HG03432 (cell line): ENCODE measurements around the gene SNX21.
"Not testable (repeated sequence)": the region's sequence is repeated elsewhere in the genome, so short reads cannot be mapped to it uniquely, and the experiment has no call there.

Experiments used
- ATAC-seq: cut with Tn5 transposase; IDR thresholded peaks from one replicate; pipeline ENCODE4 v1.9.1; 2021; ENCODE audit warnings: mild to moderate bottlenecking, moderate library complexity; ENCODE audit not compliant: unreplicated experiment

Gene SNX21

GRCh38 chr20:45848969-45849582 lies 15.5 kb downstream of the SNX21 start:
- ATAC-seq: no peak

- ATAC-seq: no peak
These were observed 16.6 kb downstream of the SNX21 start for GRCh38 chr20:45850238-45850637.

GRCh38 chr20:45850926-45851325 lies 17.3 kb downstream of the SNX21 start:
- no peak for ATAC-seq

- no peak for ATAC-seq
These were observed 17.9 kb downstream of the SNX21 start for GRCh38 chr20:45851501-45851900.

- no peak for ATAC-seq
These were observed 18.7 kb downstream of the SNX21 start for GRCh38 chr20:45852326-45852725.

GRCh38 chr20:45853484-45853883 lies 19.9 kb downstream of the SNX21 start:
- ATAC-seq: no peak

- peak; percentile 91 for ATAC-seq
These were observed 23.7 kb downstream of the SNX21 start, which contains the start of the genes ACOT8 and ZSWIM3 for GRCh38 chr20:45857114-45857881. ACOT8 (minus strand) TSS chr20:45857392; CDS start chr20:45857315, 77 bp downstream. ZSWIM3 (plus strand) TSS chr20:45857614; CDS start chr20:45857826, 212 bp downstream.

GRCh38 chr20:45857882-45858216 lies 24.2 kb downstream of the SNX21 start:
- ATAC-seq: peak; percentile 28

- ATAC-seq: no peak
These were observed 26.3 kb downstream of the SNX21 start for GRCh38 chr20:45859916-45860315.

GRCh38 chr20:45860560-45861220 lies 27.1 kb downstream of the SNX21 start:
- no peak for ATAC-seq

- no peak for ATAC-seq
These were observed 27.8 kb downstream of the SNX21 start for GRCh38 chr20:45861221-45862075.

- no peak for ATAC-seq
These were observed 30.2 kb downstream of the SNX21 start for GRCh38 chr20:45863543-45864470.

GRCh38 chr20:45866454-45866853 lies 32.9 kb downstream of the SNX21 start:
- no peak for ATAC-seq

- no peak for ATAC-seq
These were observed 33.7 kb downstream of the SNX21 start for GRCh38 chr20:45867136-45867818.

GRCh38 chr20:45867819-45868176 lies 34.2 kb downstream of the SNX21 start:
- no peak for ATAC-seq

- ATAC-seq: no peak
These were observed 39.0 kb downstream of the SNX21 start for GRCh38 chr20:45872626-45873025.

GRCh38 chr20:45873409-45874103 lies 40.0 kb downstream of the SNX21 start:
- ATAC-seq: no peak

GRCh38 chr20:45874104-45874481 lies 40.5 kb downstream of the SNX21 start:
- ATAC-seq: not testable (repeated sequence)

GRCh38 chr20:45874576-45874975 lies 41.0 kb downstream of the SNX21 start:
- ATAC-seq: no peak
